G401 (cell line): ENCODE results near the gene DHRSX. TPM values are rescaled to one million over a fixed set of nuclear protein-coding genes. Genes with fewer than 3 reads are reported as not detected.
A peak's percentile ranks its signal among the peaks of the same experiment; 100 is the strongest.

Source experiments
- DNase-seq: peaks from one replicate; pipeline ENCODE4 v3.0.0-alpha.2; 2015; ENCODE audit warnings: low spot score
- in situ Hi-C: cut with HindIII; loops from 2 replicates; pipeline ENCODE4 v1.10.0; 2016; ENCODE audit warnings: low sequenced_read_pairs, mixed read lengths
- total RNA-seq: library from RNA; depleted of rRNA; stranded (reverse); fragments of >200 nt; shearing (Covaris generic); gene quantifications from 2 replicates; pipeline ENCODE4 v1.2.3, GENCODE V29; 2014

The DHRSX gene
- total RNA-seq, 1 experiment from 2014 or later, result 12.9 TPM

- in situ Hi-C loops, result no loop called here
Observed at GRCh38 chrX:2501559-2502102, 855 bp upstream of the DHRSX start.

GRCh38 chrX:2500091-2500802 lies 529 bp downstream of the DHRSX start:
- DNase-seq, result peak; percentile 19
- in situ Hi-C loops, result no loop called here

More at GRCh38 chrX:2501559-2502102, 855 bp upstream of the DHRSX start:
- no peak for DNase-seq

- in situ Hi-C loops, result no loop called here
- DNase-seq, result no peak
Observed at GRCh38 chrX:2499507-2499906, 1.3 kb downstream of the DHRSX start.

- in situ Hi-C loops, result no loop called here
- DNase-seq, result peak; percentile 67
Observed at GRCh38 chrX:2498781-2499302, 1.9 kb downstream of the DHRSX start.

- peak; percentile 74 for DNase-seq
- in situ Hi-C loops, result no loop called here
Observed at GRCh38 chrX:2497961-2498780, 2.6 kb downstream of the DHRSX start.

GRCh38 chrX:2495595-2495994 lies 5.2 kb downstream of the DHRSX start:
- in situ Hi-C loops, result no loop called here
- DNase-seq, result no peak

GRCh38 chrX:2492531-2493218 lies 8.1 kb downstream of the DHRSX start:
- in situ Hi-C loops, result no loop called here
- DNase-seq, result no peak

GRCh38 chrX:2490634-2491033 lies 10.1 kb downstream of the DHRSX start:
- in situ Hi-C loops, result no loop called here
- DNase-seq, result no peak

- in situ Hi-C loops, result no loop called here
- no peak for DNase-seq
Observed at GRCh38 chrX:2489446-2490445, 11.0 kb downstream of the DHRSX start.

- in situ Hi-C loops, result no loop called here
- no peak for DNase-seq
Observed at GRCh38 chrX:2488621-2489285, 12.0 kb downstream of the DHRSX start.

- no peak for DNase-seq
- in situ Hi-C loops, result no loop called here
Observed at GRCh38 chrX:2487366-2487765, 13.4 kb downstream of the DHRSX start.

GRCh38 chrX:2486476-2487133 lies 14.2 kb downstream of the DHRSX start:
- DNase-seq, result no peak
- in situ Hi-C loops, result no loop called here

GRCh38 chrX:2485789-2486345 lies 14.9 kb downstream of the DHRSX start:
- DNase-seq, result no peak
- in situ Hi-C loops, result no loop called here

GRCh38 chrX:2484721-2485648 lies 15.8 kb downstream of the DHRSX start:
- in situ Hi-C loops, result no loop called here
- DNase-seq, result peak; percentile 30

GRCh38 chrX:2484256-2484655 lies 16.5 kb downstream of the DHRSX start:
- DNase-seq, result no peak
- in situ Hi-C loops, result no loop called here

GRCh38 chrX:2483398-2484060 lies 17.2 kb downstream of the DHRSX start:
- no peak for DNase-seq
- in situ Hi-C loops, result no loop called here
